Dendritic cell treated with granulocyte-macrophage colony-stimulating factor and Interleukin-4, amounts not matched to agents 40 ng/mL and 50 ng/mL, for 4 days (primary cell): Measurements from ENCODE around the gene CDC42EP4.
"Not testable (repeated sequence)": the region's sequence is repeated elsewhere in the genome, so short reads cannot be mapped to it uniquely, and the experiment has no call there.

Experiments used
- H3K27ac Mint-ChIP-seq: one replicate; pipeline ENCODE4 v1.8.0; 2022; ENCODE audit warnings: mild to moderate bottlenecking, mixed read lengths
- H3K27me3 Mint-ChIP-seq: one replicate; pipeline ENCODE4 v1.8.0; 2022; ENCODE audit warnings: mild to moderate bottlenecking, mixed read lengths
- H3K36me3 Mint-ChIP-seq: one replicate; pipeline ENCODE4 v1.8.0; 2022; ENCODE audit warnings: low read depth, mixed read lengths
- H3K4me1 Mint-ChIP-seq: one replicate; pipeline ENCODE4 v1.8.0; 2022; ENCODE audit warnings: low read depth, mixed read lengths
- H3K4me3 Mint-ChIP-seq: one replicate; pipeline ENCODE4 v1.8.0; 2022; ENCODE audit warnings: mild to moderate bottlenecking, moderate library complexity, mixed read lengths
- H3K9me3 Mint-ChIP-seq: one replicate; pipeline ENCODE4 v1.8.0; 2022; ENCODE audit warnings: mixed read lengths
- intact Hi-C: fragments of 100-400 bp; cut with micrococcal nuclease; formaldehyde crosslinking; loops from one replicate; pipeline ENCODE4 v1.15.0; 2022

The CDC42EP4 gene

GRCh38 chr17:73338050-73338521, 26.3 kb upstream of the CDC42EP4 start:
- Mint-ChIP-seq H3K9me3 (no peaks in the 10 kb centered on the region), H3K27ac (no peak overlapping the region), H3K36me3 (no peaks in the 10 kb centered on the region), H3K4me3 (no peak overlapping the region), H3K4me1 (peaks cover 10% of the 10 kb centered on the region), H3K27me3 (no peaks in the 10 kb centered on the region)
- intact Hi-C loops: no loop called here

DNA sequence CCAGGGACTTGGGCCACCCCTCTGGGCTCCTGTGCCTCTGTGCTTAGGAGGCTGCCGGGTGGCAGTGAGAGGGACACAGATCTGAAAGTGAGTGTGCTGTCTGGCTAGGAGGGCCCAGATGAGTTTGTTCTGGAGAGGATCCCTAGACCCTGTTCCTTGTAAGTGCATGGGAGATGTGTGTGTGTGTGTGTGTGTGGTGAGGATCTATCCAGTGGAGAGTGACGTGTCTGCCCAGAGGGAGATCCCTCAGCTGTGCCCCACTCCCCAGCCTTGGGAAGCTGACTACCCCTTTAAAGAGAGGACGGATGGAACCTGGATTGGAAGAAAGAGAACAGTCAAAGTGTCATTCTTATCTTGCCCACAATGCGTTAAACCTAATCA, 25.5 kb upstream of the CDC42EP4 start:
- intact Hi-C loops: no loop called here
- Mint-ChIP-seq H3K4me1 (peaks cover 10% of the 10 kb centered on the region), H3K27ac (no peak overlapping the region), H3K4me3 (no peak overlapping the region), H3K9me3 (no peaks in the 10 kb centered on the region), H3K36me3 (no peaks in the 10 kb centered on the region), H3K27me3 (no peaks in the 10 kb centered on the region)

- intact Hi-C loops: no loop called here
- no peaks in the 10 kb centered on the region for H3K36me3 Mint-ChIP-seq
- no peak overlapping the region for H3K4me3 Mint-ChIP-seq
- peaks cover 10% of the 10 kb centered on the region for H3K4me1 Mint-ChIP-seq
- no peaks in the 10 kb centered on the region for H3K9me3 Mint-ChIP-seq
- H3K27ac Mint-ChIP-seq: no peak overlapping the region
- no peaks in the 10 kb centered on the region for H3K27me3 Mint-ChIP-seq
These were observed 24.9 kb upstream of the CDC42EP4 start for GRCh38 chr17:73336408-73337329.

- Mint-ChIP-seq H3K27ac (no peak overlapping the region), H3K9me3 (no peaks in the 10 kb centered on the region), H3K27me3 (peaks cover 1% of the 10 kb centered on the region), H3K36me3 (no peaks in the 10 kb centered on the region), H3K4me3 (no peak overlapping the region), H3K4me1 (peaks cover 10% of the 10 kb centered on the region)
- intact Hi-C loops: no loop called here
These were observed 24.0 kb upstream of the CDC42EP4 start for GRCh38 chr17:73335591-73336407.

- Mint-ChIP-seq H3K27me3 (peaks cover 3% of the 10 kb centered on the region), H3K4me1 (peaks cover 5% of the 10 kb centered on the region), H3K36me3 (no peaks in the 10 kb centered on the region), H3K4me3 (no peak overlapping the region), H3K27ac (no peak overlapping the region), H3K9me3 (no peaks in the 10 kb centered on the region)
- intact Hi-C loops: no loop called here
These were observed 23.1 kb upstream of the CDC42EP4 start for GRCh38 chr17:73334771-73335513.

GRCh38 chr17:73333445-73333844, 21.6 kb upstream of the CDC42EP4 start:
- H3K27ac Mint-ChIP-seq, H3K9me3 Mint-ChIP-seq, H3K36me3 Mint-ChIP-seq, intact Hi-C loops, H3K4me3 Mint-ChIP-seq, H3K4me1 Mint-ChIP-seq, H3K27me3 Mint-ChIP-seq: not testable (repeated sequence)

DNA sequence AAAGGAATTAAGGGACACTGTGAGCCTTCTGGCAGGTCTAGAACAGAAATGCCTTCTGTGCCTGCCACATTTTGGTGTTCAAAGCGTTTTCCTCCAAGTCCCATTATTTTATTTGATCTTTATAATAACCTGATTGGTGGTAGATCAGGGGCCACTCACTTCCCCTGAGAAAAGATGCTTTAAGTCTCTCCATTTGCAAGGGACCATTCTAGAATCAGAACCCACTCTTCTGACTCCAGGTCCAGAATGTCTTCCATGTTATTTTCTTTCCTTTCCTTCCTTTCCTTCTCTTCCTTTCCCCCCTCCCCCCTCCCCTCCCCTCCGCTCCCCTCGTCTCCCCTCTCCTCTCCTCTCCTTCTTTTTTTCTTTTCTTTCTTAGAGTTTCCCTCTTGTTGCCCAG, 19.3 kb upstream of the CDC42EP4 start:
- intact Hi-C loops: no loop called here
- Mint-ChIP-seq H3K27ac (no peak overlapping the region), H3K4me3 (no peak overlapping the region), H3K9me3 (no peaks in the 10 kb centered on the region), H3K36me3 (no peaks in the 10 kb centered on the region), H3K27me3 (peaks cover 3% of the 10 kb centered on the region), H3K4me1 (no peaks in the 10 kb centered on the region)

- intact Hi-C loops: no loop called here
- H3K4me1 Mint-ChIP-seq: peaks cover 5% of the 10 kb centered on the region
- no peaks in the 10 kb centered on the region for H3K36me3 Mint-ChIP-seq
- no peaks in the 10 kb centered on the region for H3K9me3 Mint-ChIP-seq
- H3K4me3 Mint-ChIP-seq: no peak overlapping the region
- no peak overlapping the region for H3K27ac Mint-ChIP-seq
- H3K27me3 Mint-ChIP-seq: peaks cover 17% of the 10 kb centered on the region
These were observed 15.9 kb upstream of the CDC42EP4 start for GRCh38 chr17:73327676-73328075.

DNA sequence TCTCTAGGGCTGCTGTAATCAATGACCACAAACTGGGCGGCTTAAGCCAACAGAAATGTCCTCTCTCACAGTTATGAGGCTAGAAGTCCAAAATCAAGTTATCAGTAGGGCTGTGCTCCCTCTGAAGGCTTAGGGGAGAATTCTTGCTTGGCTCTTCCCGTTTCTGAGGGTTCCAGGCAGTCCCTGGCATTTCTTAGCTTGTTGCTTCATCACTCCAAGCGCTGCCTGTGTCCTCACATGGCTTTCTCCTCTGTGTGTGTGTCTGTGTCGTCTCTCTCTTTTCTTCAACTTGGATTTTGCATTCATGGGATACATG, 13.7 kb upstream of the CDC42EP4 start:
- H3K36me3 Mint-ChIP-seq: no peaks in the 10 kb centered on the region
- peaks cover 5% of the 10 kb centered on the region for H3K4me1 Mint-ChIP-seq
- H3K27ac Mint-ChIP-seq: no peak overlapping the region
- no peak overlapping the region for H3K4me3 Mint-ChIP-seq
- H3K27me3 Mint-ChIP-seq: peaks cover 16% of the 10 kb centered on the region
- intact Hi-C loops: no loop called here
- H3K9me3 Mint-ChIP-seq: no peaks in the 10 kb centered on the region

- Mint-ChIP-seq H3K27me3 (peaks cover 15% of the 10 kb centered on the region), H3K4me1 (peaks cover 5% of the 10 kb centered on the region), H3K27ac (no peak overlapping the region), H3K9me3 (no peaks in the 10 kb centered on the region), H3K36me3 (no peaks in the 10 kb centered on the region), H3K4me3 (no peak overlapping the region)
- intact Hi-C loops: no loop called here
These were observed 13.1 kb upstream of the CDC42EP4 start for GRCh38 chr17:73324711-73325526.

GRCh38 chr17:73324160-73324475, 12.3 kb upstream of the CDC42EP4 start:
- no peaks in the 10 kb centered on the region for H3K36me3 Mint-ChIP-seq
- intact Hi-C loops: no loop called here
- H3K27me3 Mint-ChIP-seq: peaks cover 15% of the 10 kb centered on the region
- H3K4me1 Mint-ChIP-seq: peaks cover 5% of the 10 kb centered on the region
- H3K27ac Mint-ChIP-seq: no peak overlapping the region
- H3K9me3 Mint-ChIP-seq: no peaks in the 10 kb centered on the region
- no peak overlapping the region for H3K4me3 Mint-ChIP-seq

DNA sequence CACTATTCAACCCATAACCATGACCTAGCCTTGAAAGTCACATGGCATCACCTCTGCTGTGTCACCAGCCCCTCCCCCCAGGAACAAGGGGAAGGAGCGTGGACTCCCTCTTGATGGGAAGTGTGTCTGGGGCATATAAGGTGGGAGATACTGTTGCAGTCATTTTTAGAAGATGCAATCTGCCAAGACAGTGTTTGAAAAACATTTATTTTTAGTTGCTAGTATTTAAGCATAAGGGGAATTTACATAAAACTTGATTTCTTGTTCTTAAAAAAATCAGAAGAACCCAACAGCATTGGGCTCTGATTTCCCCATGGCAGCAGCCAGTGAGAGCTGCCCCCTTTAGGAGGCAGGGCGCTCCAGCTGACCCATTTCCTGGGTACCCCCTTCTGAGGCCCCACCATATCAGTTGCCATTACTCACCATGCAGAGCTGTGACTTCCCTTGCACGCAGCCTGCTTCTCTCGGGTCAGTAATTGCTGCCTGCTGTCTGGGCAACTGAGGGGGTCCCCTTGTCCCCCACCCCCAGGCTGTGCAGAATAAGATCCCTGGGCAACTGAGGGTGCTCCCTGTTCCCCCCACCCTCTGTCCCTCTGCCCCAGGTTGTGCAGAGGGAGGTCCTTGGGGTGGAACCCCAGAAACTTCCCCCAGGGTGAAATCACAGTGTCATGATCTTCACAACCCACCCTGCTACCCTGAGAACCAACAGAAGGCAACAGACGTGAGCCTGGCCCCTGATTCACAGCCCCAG, 11.8 kb upstream of the CDC42EP4 start:
- H3K27me3 Mint-ChIP-seq: peaks cover 15% of the 10 kb centered on the region
- no peak overlapping the region for H3K27ac Mint-ChIP-seq
- intact Hi-C loops: no loop called here
- H3K36me3 Mint-ChIP-seq: no peaks in the 10 kb centered on the region
- H3K4me1 Mint-ChIP-seq: peaks cover 5% of the 10 kb centered on the region
- no peak overlapping the region for H3K4me3 Mint-ChIP-seq
- H3K9me3 Mint-ChIP-seq: no peaks in the 10 kb centered on the region
